Effector memory CD8-positive, alpha-beta T cell (primary cell): Measurements from ENCODE around the gene REC8.
A peak's percentile ranks its signal among the peaks of the same experiment; 100 is the strongest.

Source experiments
- ATAC-seq: fragments of 150-1000 bp; cut with Tn5 transposase; replicated peaks from 2 replicates; pipeline ENCODE4 v1.10.0; 2021; ENCODE audit warnings: mild to moderate bottlenecking, moderate library complexity
- DNase-seq, 3 experiments: peaks; one replicate each; pipeline ENCODE4 v3.0.0; 2021
- H3K27ac Mint-ChIP-seq, 2 donors: one replicate each; pipeline ENCODE4 v1.8.0; 2022; ENCODE audit warnings: mild to moderate bottlenecking in 2 of 2, mixed read lengths in 2 of 2, moderate library complexity in 2 of 2
- H3K27me3 Mint-ChIP-seq, 2 donors: one replicate each; pipeline ENCODE4 v1.8.0; 2022; ENCODE audit warnings: mixed read lengths in 2 of 2
- H3K36me3 Mint-ChIP-seq: one replicate; pipeline ENCODE4 v1.8.0; 2022; ENCODE audit warnings: mild to moderate bottlenecking, moderate library complexity, mixed read lengths; ENCODE audit not compliant: insufficient read depth
- H3K4me1 Mint-ChIP-seq, 2 donors: one replicate each; pipeline ENCODE4 v1.8.0; 2022; ENCODE audit warnings: low read depth in 2 of 2, mixed read lengths in 2 of 2
- H3K4me3 Mint-ChIP-seq, 2 donors: one replicate each; pipeline ENCODE4 v1.8.0; 2022; ENCODE audit warnings: mild to moderate bottlenecking in 2 of 2, mixed read lengths in 2 of 2, moderate library complexity in 2 of 2
- H3K9me3 Mint-ChIP-seq, 2 donors: one replicate each; pipeline ENCODE4 v1.8.0; 2022; ENCODE audit warnings: mixed read lengths in 2 of 2

REC8 gene

DNA sequence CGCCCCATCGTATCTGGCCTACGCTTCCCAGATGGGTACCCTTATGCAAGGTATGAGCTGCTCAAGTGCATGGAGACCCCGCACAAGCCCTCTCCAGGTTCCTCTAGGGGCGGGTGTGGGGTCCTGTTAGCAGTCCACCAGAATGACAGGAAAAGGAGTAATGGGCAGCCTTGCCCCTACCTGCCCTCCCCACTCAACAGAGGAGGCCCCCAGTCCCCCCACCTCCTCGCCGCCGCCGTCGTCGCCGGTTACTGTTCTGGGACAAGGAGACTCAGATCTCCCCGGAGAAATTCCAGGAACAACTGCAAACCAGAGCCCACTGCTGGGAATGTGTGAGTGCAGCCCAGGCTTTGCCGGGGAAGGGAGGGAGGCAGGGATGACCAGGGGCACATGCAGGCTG is 6.0 kb downstream of the REC8 start:
- H3K9me3 Mint-ChIP-seq: no peaks in the 10 kb centered on the region
- no peak overlapping the region for H3K4me3 Mint-ChIP-seq
- ATAC-seq (no peak), DNase-seq (no peak)
- H3K36me3 Mint-ChIP-seq: peaks cover 70% of the 10 kb centered on the region
- peak overlapping the region in 1 of 2 donors; percentile 96 for H3K27ac Mint-ChIP-seq
- H3K27me3 Mint-ChIP-seq: no peaks in the 10 kb centered on the region
- H3K4me1 Mint-ChIP-seq: peaks cover 14 to 22% of the 10 kb centered on the region in 2 donors

DNA sequence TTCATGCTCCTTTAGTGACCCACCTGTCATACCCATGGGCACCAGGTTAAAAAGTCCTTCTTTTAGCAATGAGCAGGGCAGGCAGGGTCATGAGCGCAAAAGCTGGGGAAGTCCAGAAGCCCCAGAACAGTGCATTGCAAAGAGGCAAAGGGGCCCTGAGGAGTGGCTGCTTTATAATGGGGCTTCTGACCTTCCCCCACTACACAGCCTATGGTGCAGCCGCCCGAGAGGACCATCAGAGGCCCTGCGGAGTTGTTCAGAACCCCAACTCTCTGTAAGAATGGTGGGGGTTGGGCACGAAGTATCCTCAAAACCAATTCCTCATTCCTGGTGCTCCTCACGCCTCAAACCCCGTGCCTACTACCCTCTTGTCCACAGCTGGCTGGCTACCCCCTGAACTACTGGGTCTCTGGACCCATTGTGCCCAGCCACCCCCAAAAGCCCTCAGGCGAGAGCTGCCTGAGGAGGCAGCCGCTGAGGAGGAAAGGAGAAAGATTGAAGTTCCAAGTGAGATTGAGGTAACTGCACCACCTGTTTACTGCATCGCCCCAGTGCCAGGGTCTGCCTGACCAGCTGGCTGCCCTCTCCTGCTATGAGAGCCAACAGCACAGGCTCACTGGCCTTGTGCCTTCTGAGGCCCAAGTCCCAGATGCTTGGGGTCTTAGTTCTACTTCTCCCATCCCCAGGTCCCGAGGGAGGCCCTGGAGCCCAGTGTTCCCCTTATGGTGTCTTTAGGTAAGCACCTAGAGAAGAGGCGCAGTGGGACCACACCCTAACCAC is 6.7 kb downstream of the REC8 start:
- Mint-ChIP-seq H3K36me3 (peaks cover 73% of the 10 kb centered on the region), H3K4me1 (peaks cover 14 to 18% of the 10 kb centered on the region in 2 donors), H3K4me3 (no peak overlapping the region), H3K27me3 (no peaks in the 10 kb centered on the region), H3K27ac (peak overlapping the region in 1 of 2 donors; percentile 96), H3K9me3 (no peaks in the 10 kb centered on the region)
- DNase-seq (no peak), ATAC-seq (no peak)

DNA sequence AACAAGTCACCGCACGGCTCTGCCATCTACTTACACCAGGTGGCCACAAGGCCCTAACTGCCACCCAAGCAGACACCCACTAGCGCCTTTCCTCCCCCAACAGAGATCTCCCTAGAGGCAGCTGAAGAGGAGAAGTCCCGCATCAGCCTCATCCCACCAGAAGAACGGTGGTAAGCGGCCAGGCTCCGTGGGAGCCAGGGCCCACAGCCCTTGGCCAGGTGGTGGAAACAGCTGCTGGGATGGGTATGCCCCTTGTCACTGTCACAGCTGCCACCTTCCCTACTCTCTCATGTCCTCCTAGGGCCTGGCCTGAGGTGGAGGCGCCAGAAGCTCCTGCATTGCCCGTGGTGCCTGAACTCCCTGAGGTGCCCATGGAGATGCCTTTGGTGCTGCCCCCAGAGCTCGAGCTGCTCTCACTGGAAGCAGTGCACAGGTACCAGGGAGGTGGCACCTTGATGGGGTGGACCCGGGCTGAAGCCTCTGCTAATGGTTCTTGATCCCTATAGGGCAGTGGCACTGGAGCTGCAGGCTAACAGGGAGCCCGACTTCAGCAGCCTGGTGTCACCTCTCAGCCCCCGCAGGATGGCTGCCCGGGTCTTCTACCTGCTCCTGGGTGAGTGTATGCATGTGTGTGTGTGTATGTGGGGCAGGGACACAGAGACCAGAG is 7.5 kb downstream of the REC8 start:
- peaks cover 79% of the 10 kb centered on the region for H3K36me3 Mint-ChIP-seq
- ATAC-seq (no peak), DNase-seq (no peak)
- H3K27me3 Mint-ChIP-seq: no peaks in the 10 kb centered on the region
- H3K4me1 Mint-ChIP-seq: peaks cover 14 to 16% of the 10 kb centered on the region in 2 donors
- peak overlapping the region; percentile 2 to 90 for H3K27ac Mint-ChIP-seq
- no peaks in the 10 kb centered on the region for H3K9me3 Mint-ChIP-seq
- H3K4me3 Mint-ChIP-seq: no peak overlapping the region

DNA sequence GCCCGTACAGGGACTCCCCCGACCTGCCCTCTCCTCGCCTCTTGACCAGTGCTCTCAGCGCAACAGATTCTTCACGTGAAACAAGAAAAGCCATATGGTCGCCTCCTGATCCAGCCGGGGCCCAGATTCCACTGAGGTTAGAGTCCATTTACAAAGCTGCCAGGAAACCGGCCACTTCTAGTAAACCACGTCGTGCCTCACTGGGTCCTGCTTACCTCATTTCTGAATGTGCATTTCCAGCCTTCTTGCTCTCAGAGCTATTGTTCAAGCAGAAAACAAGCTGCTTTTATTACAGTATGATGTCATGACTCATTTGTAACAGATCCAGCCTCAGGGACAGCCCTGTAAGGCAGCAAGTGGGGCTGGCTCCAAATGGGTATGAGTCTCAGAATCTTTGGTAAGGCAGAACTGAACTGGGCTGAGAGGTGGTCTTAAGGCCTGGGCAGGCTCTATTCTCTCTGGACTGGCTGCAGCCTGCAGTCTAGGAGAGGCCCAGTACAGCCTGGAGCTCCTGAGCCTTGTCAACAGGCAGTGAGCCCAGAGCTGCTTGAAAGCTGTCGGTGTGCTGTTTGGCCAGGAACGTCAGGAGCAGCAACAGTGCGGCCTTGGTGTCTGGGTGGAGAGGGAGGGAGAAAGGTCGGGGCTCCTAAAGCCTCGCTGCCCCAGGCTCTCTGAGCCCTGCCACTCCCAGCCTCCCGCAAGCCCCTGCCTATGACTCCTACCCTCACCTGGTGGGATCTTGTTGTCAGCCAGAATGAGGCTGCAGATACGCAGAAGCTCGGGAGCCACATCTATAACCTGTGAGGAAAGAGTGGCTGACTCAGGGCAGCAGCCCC is 8.3 kb downstream of the REC8 start:
- no peak overlapping the region for H3K4me3 Mint-ChIP-seq
- DNase-seq (no peak), ATAC-seq (no peak)
- H3K27me3 Mint-ChIP-seq: no peaks in the 10 kb centered on the region
- H3K36me3 Mint-ChIP-seq: peaks cover 81% of the 10 kb centered on the region
- peak overlapping the region; percentile 2 to 90 for H3K27ac Mint-ChIP-seq
- H3K9me3 Mint-ChIP-seq: no peaks in the 10 kb centered on the region
- H3K4me1 Mint-ChIP-seq: peaks cover 6 to 10% of the 10 kb centered on the region in 2 donors

DNA sequence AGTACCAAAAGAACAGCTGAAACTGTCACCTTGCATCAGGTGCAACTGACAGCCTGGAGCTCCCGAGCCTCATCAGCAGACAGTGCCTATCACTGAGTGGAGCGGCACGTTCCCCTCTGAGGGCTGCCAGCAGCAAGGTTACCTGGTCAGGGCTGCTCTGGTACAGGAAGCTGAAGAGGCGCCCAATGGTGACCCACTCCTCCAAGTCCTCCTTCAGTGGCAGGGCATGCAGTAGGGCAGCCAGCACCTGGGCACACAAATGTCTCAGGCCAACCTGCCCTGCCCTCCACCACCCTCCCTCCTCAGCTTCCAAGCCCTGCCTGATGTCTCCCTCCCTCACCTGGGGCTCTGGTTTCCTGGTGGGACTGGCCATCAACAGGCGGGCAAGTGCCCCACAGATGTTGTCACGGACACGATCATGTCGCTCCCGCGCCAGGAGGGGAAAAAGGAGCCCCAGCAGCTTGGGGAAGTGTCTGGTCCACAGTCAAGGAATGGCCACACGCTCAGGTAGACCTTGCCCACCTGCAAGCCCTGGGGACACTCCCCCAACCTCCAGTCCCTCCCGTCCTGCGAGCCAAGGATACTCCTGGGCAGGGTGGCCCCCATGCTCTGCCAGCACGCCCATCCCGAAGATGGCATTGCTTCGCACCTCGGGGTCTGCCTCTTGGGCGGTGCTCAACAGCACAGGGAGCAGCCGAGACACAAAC is 9.6 kb downstream of the REC8 start:
- DNase-seq (no peak), ATAC-seq (no peak)
- Mint-ChIP-seq H3K4me1 (peaks cover 4 to 7% of the 10 kb centered on the region in 2 donors), H3K9me3 (no peaks in the 10 kb centered on the region), H3K27ac (peak overlapping the region; percentile 71 to 82), H3K36me3 (peaks cover 77% of the 10 kb centered on the region), H3K27me3 (no peaks in the 10 kb centered on the region), H3K4me3 (no peak overlapping the region)

DNA sequence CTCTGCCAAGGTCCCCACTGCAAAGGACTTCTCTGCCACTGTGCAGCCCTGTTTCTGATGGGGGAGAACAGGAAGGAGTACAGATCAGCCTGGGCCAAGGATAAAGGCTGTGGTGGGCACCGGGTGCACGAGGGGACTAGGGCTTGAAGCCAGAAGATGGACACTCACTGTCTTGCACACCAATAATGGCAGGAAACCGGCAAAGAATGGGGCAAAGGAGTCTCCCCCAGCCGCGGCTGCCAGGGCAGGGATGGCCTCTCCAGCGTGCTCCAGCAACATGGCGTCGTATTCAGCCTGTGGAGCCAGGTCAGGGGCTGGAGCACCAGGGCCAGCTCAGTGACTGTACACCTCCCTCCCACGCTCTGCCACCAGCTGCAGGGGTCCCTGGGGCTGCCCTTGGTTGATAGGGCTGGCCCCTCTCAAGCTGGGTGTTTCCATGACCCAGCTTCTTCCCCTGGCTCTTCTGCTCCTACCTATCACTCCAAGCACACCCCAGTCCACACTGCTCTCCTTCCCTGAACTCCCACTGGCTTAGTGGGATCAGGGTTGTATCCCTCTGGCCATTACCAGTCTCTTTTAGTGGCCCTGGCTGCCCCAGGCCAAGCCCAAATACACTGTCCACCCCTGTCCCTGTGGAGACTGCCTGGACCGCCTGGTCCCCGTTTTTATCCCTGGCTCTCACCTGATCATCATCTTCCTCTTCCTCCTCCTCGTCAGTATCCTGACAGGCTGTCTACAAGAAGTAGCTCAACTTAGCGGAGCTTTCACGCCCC is 10.4 kb downstream of the REC8 start:
- Mint-ChIP-seq H3K4me1 (peaks cover 4 to 8% of the 10 kb centered on the region in 2 donors), H3K27ac (peak overlapping the region; percentile 71 to 82), H3K9me3 (no peaks in the 10 kb centered on the region), H3K36me3 (peaks cover 79% of the 10 kb centered on the region), H3K27me3 (no peaks in the 10 kb centered on the region), H3K4me3 (no peak overlapping the region)
- ATAC-seq: no peak
- DNase-seq: no peak

DNA sequence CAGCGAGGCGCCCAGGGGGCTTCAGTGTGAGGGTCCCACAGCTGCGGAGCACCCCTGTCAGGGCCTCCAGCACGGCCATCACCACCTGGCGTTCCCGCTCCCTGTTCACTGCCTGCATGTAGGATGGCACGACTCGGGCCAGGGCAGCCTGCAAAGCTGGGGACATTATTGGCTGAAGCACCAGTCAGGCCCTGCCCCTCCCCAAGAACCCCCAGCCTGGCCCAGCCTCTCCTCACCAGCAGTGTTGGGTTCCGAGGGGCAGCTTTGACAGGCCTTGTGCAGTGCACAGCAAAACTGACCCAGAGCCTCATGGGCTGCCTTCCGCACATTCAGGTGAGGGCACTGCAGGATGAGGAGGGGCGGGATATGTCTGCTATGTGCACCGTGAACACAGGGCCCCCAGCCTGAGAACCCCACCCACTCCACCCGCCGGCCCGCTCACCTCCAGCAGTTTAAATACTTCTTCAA is 11.2 kb downstream of the REC8 start:
- Mint-ChIP-seq H3K36me3 (peaks cover 81% of the 10 kb centered on the region), H3K9me3 (no peaks in the 10 kb centered on the region), H3K27me3 (no peaks in the 10 kb centered on the region), H3K4me1 (peaks cover 10 to 15% of the 10 kb centered on the region in 2 donors), H3K27ac (peak overlapping the region; percentile 45 to 82), H3K4me3 (no peak overlapping the region)
- no peak for DNase-seq
- no peak for ATAC-seq

DNA sequence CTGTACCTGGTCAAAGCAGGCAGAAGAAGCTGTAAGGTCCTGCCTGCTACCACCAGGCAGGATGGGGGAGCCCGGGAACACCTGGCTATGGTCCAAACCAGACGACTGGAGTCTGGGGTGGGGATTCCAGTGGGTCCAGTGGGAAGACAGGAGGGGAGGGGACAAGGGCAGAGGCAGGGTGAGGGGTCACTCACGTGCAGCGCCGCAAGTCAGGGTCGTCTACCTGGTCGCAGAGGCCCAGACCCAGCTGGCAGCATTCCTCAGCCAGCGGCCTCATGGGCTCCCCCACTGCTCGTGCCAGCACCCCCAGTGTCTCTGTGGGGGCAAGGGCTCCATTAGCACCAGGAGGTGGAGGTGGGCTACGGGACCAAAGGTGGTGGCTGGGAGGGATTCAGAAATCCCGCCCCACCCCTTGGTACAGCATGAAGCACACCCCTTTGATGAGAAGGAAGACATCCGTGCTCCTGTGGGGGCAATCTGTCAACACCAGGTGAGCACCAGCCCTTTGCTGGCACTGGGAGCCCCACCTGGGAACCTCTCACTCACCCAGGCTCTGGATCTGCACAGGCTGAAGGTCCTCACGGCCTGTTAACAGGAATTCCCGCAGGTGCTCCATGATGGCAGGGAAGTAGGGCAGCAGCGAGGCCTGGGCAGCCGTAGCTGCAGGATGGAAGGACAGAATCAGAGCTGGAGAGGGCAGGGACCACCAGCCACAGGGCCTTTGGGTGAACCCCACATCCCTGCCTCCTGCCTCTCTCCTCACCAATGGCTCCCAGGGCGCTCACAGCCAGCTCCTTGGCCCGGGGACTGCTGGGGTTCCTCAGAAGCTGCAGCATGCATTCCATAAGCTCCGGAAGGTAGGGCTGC is 12.5 kb downstream of the REC8 start:
- ATAC-seq (no peak), DNase-seq (no peak)
- Mint-ChIP-seq H3K36me3 (peaks cover 80% of the 10 kb centered on the region), H3K27me3 (no peaks in the 10 kb centered on the region), H3K4me3 (no peak overlapping the region), H3K4me1 (peaks cover 18 to 20% of the 10 kb centered on the region in 2 donors), H3K27ac (peak overlapping the region in 1 of 2 donors; percentile 79), H3K9me3 (no peaks in the 10 kb centered on the region)

DNA sequence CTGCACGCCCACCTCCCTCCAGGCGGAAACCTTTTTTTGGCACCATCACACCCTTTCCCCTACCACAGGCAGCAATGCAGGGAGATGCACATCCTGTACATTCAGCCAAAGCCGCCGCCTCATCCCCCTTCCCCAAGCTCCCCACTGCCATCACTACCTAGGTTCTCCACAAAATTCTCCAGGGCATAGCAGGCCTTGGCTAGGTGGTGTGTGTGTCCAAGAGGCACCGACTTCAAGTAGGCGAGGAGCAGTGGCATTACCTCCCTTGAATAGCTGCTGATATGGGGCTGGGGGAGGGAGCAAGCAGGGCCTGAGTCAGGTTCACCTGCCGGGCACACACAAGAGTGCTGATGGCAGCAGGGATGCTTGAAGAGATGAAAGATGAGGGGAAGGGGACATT is 13.1 kb downstream of the REC8 start:
- Mint-ChIP-seq H3K36me3 (peaks cover 76% of the 10 kb centered on the region), H3K27ac (peak overlapping the region in 1 of 2 donors; percentile 79), H3K9me3 (no peaks in the 10 kb centered on the region), H3K27me3 (no peaks in the 10 kb centered on the region), H3K4me1 (peaks cover 19 to 21% of the 10 kb centered on the region in 2 donors), H3K4me3 (no peak overlapping the region)
- no peak for ATAC-seq
- no peak for DNase-seq

DNA sequence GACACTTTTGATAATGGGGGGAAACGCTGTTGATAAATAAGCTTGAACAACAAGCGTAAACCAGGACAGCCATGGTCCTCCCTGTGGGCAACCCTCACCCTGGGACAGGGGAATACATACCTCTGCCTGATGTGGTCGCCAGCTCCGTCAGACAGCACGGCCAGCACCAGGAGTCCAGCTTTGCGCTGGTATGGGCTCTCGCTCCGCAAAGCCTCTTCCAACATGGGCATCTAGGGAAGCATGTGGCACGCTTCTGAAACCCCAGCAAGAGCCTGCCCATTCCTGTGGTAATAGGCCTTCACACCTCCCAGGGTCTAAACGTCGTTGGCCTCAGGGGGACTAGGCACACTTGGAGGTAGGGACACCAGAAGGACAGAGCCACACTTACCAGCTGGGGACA is 13.9 kb downstream of the REC8 start:
- ATAC-seq: no peak
- H3K36me3 Mint-ChIP-seq: peaks cover 72% of the 10 kb centered on the region

DNA sequence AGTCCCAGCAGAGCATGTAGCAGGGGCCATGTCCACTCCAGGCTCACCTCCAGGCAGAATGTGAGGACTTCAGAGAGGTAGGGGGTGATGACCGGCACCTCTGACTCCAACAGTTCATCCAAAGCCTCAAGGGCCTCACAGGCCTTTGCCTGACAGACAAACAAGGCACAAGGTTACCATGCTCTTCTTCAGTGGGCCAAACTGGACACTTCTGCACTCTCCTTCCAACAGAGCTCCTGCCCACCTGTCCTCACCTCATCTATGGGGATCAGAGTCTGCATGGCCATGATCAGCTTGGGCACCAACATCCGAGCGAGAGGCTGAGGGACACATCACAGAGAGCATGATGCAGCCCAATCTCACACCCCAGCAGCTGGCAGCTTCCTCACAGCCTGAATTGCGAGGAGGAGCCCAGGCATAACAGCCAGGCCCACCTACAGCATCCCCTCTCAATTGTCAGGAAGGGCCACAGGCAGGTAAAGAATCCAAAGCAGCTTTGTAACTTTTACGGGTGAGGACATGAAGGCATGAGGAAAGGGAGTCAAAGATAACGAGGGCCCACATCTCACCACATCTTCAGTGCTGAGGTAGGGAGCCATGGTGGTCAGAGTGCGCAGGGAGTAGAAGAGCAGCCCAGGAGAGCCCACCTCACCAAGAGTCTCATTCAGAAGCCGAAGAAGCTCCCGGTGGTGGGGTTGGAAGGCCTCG is 15.1 kb downstream of the REC8 start:
- Mint-ChIP-seq H3K4me1 (peaks cover 14 to 18% of the 10 kb centered on the region in 2 donors), H3K27me3 (no peaks in the 10 kb centered on the region), H3K27ac (peak overlapping the region; percentile 51 to 89), H3K36me3 (peaks cover 72% of the 10 kb centered on the region), H3K9me3 (no peaks in the 10 kb centered on the region), H3K4me3 (peak overlapping the region; percentile 83 to 88)
- no peak for DNase-seq
- no peak for ATAC-seq

More for the DNA sequence above, 13.9 kb downstream of the REC8 start:
- Mint-ChIP-seq H3K4me1 (peaks cover 18 to 21% of the 10 kb centered on the region in 2 donors), H3K4me3 (no peak overlapping the region), H3K27ac (peak overlapping the region in 1 of 2 donors; percentile 26), H3K9me3 (no peaks in the 10 kb centered on the region), H3K27me3 (no peaks in the 10 kb centered on the region)
- DNase-seq: no peak
